H9 (cell line): ENCODE data around the gene CACNA1F. TPM values are rescaled to one million over a fixed set of nuclear protein-coding genes. Genes with fewer than 3 reads are reported as not detected.

ENCODE experiments used
- DNase-seq: peaks from one replicate; pipeline ENCODE4 v3.0.0-alpha.2; 2017
- H2AFZ ChIP-seq: one replicate; pipeline ENCODE4 v1.6.1; 2013; ENCODE audit warnings: mild to moderate bottlenecking, low read length, control low read depth, moderate library complexity
- H2AK5ac ChIP-seq: 2 replicates; pipeline ENCODE4 v1.6.1; 2013; ENCODE audit warnings: low read length, control low read depth, mixed read lengths; ENCODE audit not compliant: insufficient read length
- H2BK120ac ChIP-seq: one replicate; pipeline ENCODE4 v1.6.1; 2013; ENCODE audit warnings: low read depth, mild to moderate bottlenecking, low read length, control low read depth, inconsistent platforms; ENCODE audit not compliant: poor library complexity, severe bottlenecking
- H2BK12ac ChIP-seq: 2 replicates; pipeline ENCODE4 v1.6.1; 2013; ENCODE audit warnings: low read length, control low read depth, mixed read lengths, low read depth; ENCODE audit not compliant: insufficient read length
- H2BK15ac ChIP-seq: 2 replicates; pipeline ENCODE4 v1.6.1; 2013; ENCODE audit warnings: low read depth, low read length, control low read depth
- H2BK20ac ChIP-seq: one replicate; pipeline ENCODE4 v1.6.1; 2013; ENCODE audit warnings: low read depth, mild to moderate bottlenecking, low read length, control low read depth, inconsistent platforms; ENCODE audit not compliant: poor library complexity, severe bottlenecking
- H2BK5ac ChIP-seq: 2 replicates; pipeline ENCODE4 v1.6.1; 2013; ENCODE audit warnings: low read length, control low read depth, mixed read lengths; ENCODE audit not compliant: insufficient read length
- H3K14ac ChIP-seq: 2 replicates; pipeline ENCODE4 v1.6.1; 2013; ENCODE audit warnings: low read length, control low read depth; ENCODE audit not compliant: insufficient read depth
- H3K18ac ChIP-seq: 2 replicates; pipeline ENCODE4 v1.6.1; 2013; ENCODE audit warnings: low read depth, mild to moderate bottlenecking, mixed read lengths, low read length, control low read depth; ENCODE audit not compliant: insufficient read length
- H3K23ac ChIP-seq: 2 replicates; pipeline ENCODE4 v1.6.1; 2013; ENCODE audit warnings: low read length, control low read depth, mixed read lengths, low read depth; ENCODE audit not compliant: insufficient read length
- H3K23me2 ChIP-seq: 2 replicates; pipeline ENCODE4 v1.6.1; 2013; ENCODE audit warnings: low read depth, mild to moderate bottlenecking, mixed read lengths, low read length, control low read depth; ENCODE audit not compliant: insufficient read length, poor library complexity, severe bottlenecking
- H3K27ac ChIP-seq: 2 replicates; pipeline ENCODE4 v1.5.1; 2013; ENCODE audit warnings: low read length, control low read depth, mixed read lengths, low read depth; ENCODE audit not compliant: insufficient read length
- H3K27me3 ChIP-seq: 2 replicates; pipeline ENCODE4 v1.6.1; 2013; ENCODE audit warnings: low read length, control low read depth, inconsistent platforms; ENCODE audit not compliant: insufficient read depth
- H3K4ac ChIP-seq: 2 replicates; pipeline ENCODE4 v1.6.1; 2013; ENCODE audit warnings: low read depth, mild to moderate bottlenecking, control low read depth, inconsistent platforms, low read length, moderate library complexity
- H3K4me1 ChIP-seq: 2 replicates; pipeline ENCODE4 v1.6.1; 2013; ENCODE audit warnings: low read length, control low read depth, inconsistent platforms; ENCODE audit not compliant: insufficient read depth
- H3K4me2 ChIP-seq: 2 replicates; pipeline ENCODE4 v1.6.1; 2013; ENCODE audit warnings: low read length, control low read depth, mixed read lengths; ENCODE audit not compliant: insufficient read length, insufficient read depth
- H3K56ac ChIP-seq: 2 replicates; pipeline ENCODE4 v1.6.1; 2013; ENCODE audit warnings: low read depth, mild to moderate bottlenecking, mixed read lengths, low read length, control low read depth; ENCODE audit not compliant: insufficient read length
- H3K79me1 ChIP-seq: 2 replicates; pipeline ENCODE4 v1.6.1; 2013; ENCODE audit warnings: low read depth, mild to moderate bottlenecking, moderate library complexity, low read length, control low read depth, inconsistent platforms; ENCODE audit not compliant: insufficient read depth, poor library complexity, severe bottlenecking
- H3K79me2 ChIP-seq: 2 replicates; pipeline ENCODE4 v1.6.1; 2013; ENCODE audit warnings: low read length, control low read depth, inconsistent platforms; ENCODE audit not compliant: insufficient read depth
- H3K9ac ChIP-seq: 2 replicates; pipeline ENCODE4 v1.6.1; 2013; ENCODE audit warnings: low read length, control low read depth, mixed read lengths; ENCODE audit not compliant: insufficient read length; ENCODE audit errors: extremely low read depth
- H3K9me3 ChIP-seq: one replicate; pipeline ENCODE4 v1.6.1; 2013; ENCODE audit warnings: low read depth, low read length, inconsistent platforms; ENCODE audit not compliant: control insufficient read depth
- H3T11ph ChIP-seq: one replicate; pipeline ENCODE4 v1.6.1; 2013; ENCODE audit warnings: mild to moderate bottlenecking, low read length, control low read depth, inconsistent platforms
- H4K20me1 ChIP-seq: one replicate; pipeline ENCODE4 v1.6.1; 2013; ENCODE audit not compliant: control insufficient read depth, insufficient read length, insufficient read depth
- H4K5ac ChIP-seq: 2 replicates; pipeline ENCODE4 v1.6.1; 2013; ENCODE audit warnings: low read depth, mild to moderate bottlenecking, mixed read lengths, low read length, control low read depth; ENCODE audit not compliant: insufficient read length
- H4K8ac ChIP-seq: replicated peaks from 2 replicates; pipeline ENCODE4 v1.6.1; 2013; ENCODE audit warnings: low read length, control low read depth, mixed read lengths, low read depth; ENCODE audit not compliant: insufficient read length
- H4K91ac ChIP-seq: 2 replicates; pipeline ENCODE4 v1.6.1; 2013; ENCODE audit warnings: low read depth, mild to moderate bottlenecking, moderate library complexity, mixed read lengths, low read length, control low read depth; ENCODE audit not compliant: insufficient read length
- H3K27ac Mint-ChIP-seq, 3 experiments: 2 replicates in 2 of 3; 3 replicates in 1 of 3; pipeline ENCODE4 v1.8.0; 2020 to 2021; ENCODE audit warnings: mixed read lengths in 3 of 3, mild to moderate bottlenecking in 1 of 3, moderate library complexity in 1 of 3
- H3K27me3 Mint-ChIP-seq: 2 replicates; pipeline ENCODE4 v1.8.0; 2021; ENCODE audit warnings: low read depth, mild to moderate bottlenecking, moderate library complexity, mixed read lengths
- H3K36me3 Mint-ChIP-seq, 3 experiments: 2 replicates in 2 of 3; 3 replicates in 1 of 3; pipeline ENCODE4 v1.8.0; 2020 to 2021; ENCODE audit warnings: low read depth in 3 of 3, mixed read lengths in 3 of 3; ENCODE audit not compliant: insufficient read depth in 1 of 3
- H3K4me1 Mint-ChIP-seq, 2 experiments: 2 replicates each; pipeline ENCODE4 v1.8.0; 2020; ENCODE audit warnings: mixed read lengths in 2 of 2
- H3K4me3 Mint-ChIP-seq, 2 experiments: 2 replicates in 1 of 2; 3 replicates in 1 of 2; pipeline ENCODE4 v1.8.0; 2020 to 2021; ENCODE audit warnings: mild to moderate bottlenecking in 2 of 2, mixed read lengths in 2 of 2, moderate library complexity in 1 of 2
- H3K9me3 Mint-ChIP-seq, 2 experiments: 2 replicates in 1 of 2; 3 replicates in 1 of 2; pipeline ENCODE4 v1.8.0; 2020; ENCODE audit warnings: mild to moderate bottlenecking in 2 of 2, mixed read lengths in 2 of 2, moderate library complexity in 1 of 2
- CTCF ChIP-seq: fragments of 200-600 bp; sonication (generic); conservative IDR thresholded peaks from 3 replicates; pipeline ENCODE4 v1.8.0; 2021; ENCODE audit warnings: antibody characterized with exemption, mild to moderate bottlenecking
- WGBS: extraction: QIAGEN DNeasy Blood & Tissue Kit; methylation state at CpG from one replicate; pipeline ENCODE4 v1.1.7; 2013; ENCODE audit warnings: missing lambda C conversion rate, low lambda C conversion rate, mixed read lengths; ENCODE audit not compliant: insufficient read length; ENCODE audit errors: extremely low coverage; 5-methylcytosine and 5-hydroxymethylcytosine counted together
- total RNA-seq: library from RNA; stranded (reverse); gene quantifications from 2 replicates; pipeline ENCODE4 v1.2.1, GENCODE V29; 2021

Gene CACNA1F
- total RNA-seq, 1 experiment from 2014 or later = 1.4 TPM

GRCh38 chrX:49164589-49165360, 68.4 kb downstream of the CACNA1F start:
- no peak overlapping the region for H3K23ac ChIP-seq
- H3K4me3 Mint-ChIP-seq = peak overlapping the region in 1 of 2 experiments; percentile 77; a peak in 1 of 5 replicates
- no CpG with 5 or more reads among the region's 31 CpGs for WGBS

More at GRCh38 chrX:49164589-49165360, 68.4 kb downstream of the CACNA1F start:
- Histone ChIP-seq H2AFZ (no peak overlapping the region), H3K9me3 (peaks cover 12% of the 10 kb centered on the region), H4K91ac (no peak overlapping the region), H4K8ac (no peak overlapping the region), H3K79me1 (no peaks in the 10 kb centered on the region), H3K9ac (no peak overlapping the region), H3T11ph (no peak overlapping the region), H3K4ac (no peak overlapping the region), H3K14ac (no peak overlapping the region), H2AK5ac (no peak overlapping the region), H3K23me2 (peaks cover 14% of the 10 kb centered on the region), H3K56ac (no peak overlapping the region), H2BK12ac (no peak overlapping the region), H2BK120ac (no peak overlapping the region), H2BK5ac (no peak overlapping the region), H3K27me3 (no peaks in the 10 kb centered on the region; the same call in 1 of the 2 replicates), H4K20me1 (no peaks in the 10 kb centered on the region), H3K27ac (no peak overlapping the region), H4K5ac (no peak overlapping the region), H3K79me2 (no peaks in the 10 kb centered on the region), H3K4me1 (no peaks in the 10 kb centered on the region), H2BK20ac (no peak overlapping the region), H2BK15ac (no peak overlapping the region), H3K18ac (no peak overlapping the region), H3K4me2 (no peak overlapping the region)
- Mint-ChIP-seq H3K9me3 (peaks cover 57 to 60% of the 10 kb centered on the region in 2 experiments), H3K27ac (no peak overlapping the region), H3K4me1 (peaks cover 9 to 25% of the 10 kb centered on the region in 2 experiments), H3K27me3 (peaks cover 34% of the 10 kb centered on the region), H3K36me3 (peaks cover 0 to 8% (median 5%) of the 10 kb centered on the region in 3 experiments; a peak in 3 of 7 replicates)
- no peak for DNase-seq
- no peak for TF ChIP-seq CTCF
